HG03378 (cell line): Measurements from ENCODE around the gene MSI2.

Experiments used
- ATAC-seq: cut with Tn5 transposase; IDR thresholded peaks from one replicate; pipeline ENCODE4 v1.9.1; 2021; ENCODE audit warnings: mild to moderate bottlenecking, moderate library complexity; ENCODE audit not compliant: unreplicated experiment

MSI2 gene

DNA sequence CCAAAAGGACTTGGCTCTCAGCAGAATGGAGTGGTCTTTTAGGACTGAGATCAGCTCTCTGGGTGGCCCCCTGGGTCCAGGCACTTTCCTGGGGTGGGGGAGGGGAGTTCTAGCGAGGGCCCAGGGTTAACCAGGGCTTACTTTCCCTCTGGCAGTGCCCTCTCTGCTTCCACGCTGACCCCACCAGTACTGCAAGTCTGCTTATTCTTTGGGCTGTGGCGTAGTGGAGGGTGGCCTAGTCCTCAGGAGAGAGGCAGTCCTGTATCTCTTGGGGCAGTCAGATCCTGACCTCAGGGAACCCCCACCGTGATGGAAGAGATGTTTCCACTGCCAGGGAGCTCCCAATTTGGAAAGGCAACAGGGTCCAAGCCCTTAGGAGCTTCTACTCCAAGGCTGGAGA lies 409.4 kb downstream of the MSI2 start:
- no peak for ATAC-seq

DNA sequence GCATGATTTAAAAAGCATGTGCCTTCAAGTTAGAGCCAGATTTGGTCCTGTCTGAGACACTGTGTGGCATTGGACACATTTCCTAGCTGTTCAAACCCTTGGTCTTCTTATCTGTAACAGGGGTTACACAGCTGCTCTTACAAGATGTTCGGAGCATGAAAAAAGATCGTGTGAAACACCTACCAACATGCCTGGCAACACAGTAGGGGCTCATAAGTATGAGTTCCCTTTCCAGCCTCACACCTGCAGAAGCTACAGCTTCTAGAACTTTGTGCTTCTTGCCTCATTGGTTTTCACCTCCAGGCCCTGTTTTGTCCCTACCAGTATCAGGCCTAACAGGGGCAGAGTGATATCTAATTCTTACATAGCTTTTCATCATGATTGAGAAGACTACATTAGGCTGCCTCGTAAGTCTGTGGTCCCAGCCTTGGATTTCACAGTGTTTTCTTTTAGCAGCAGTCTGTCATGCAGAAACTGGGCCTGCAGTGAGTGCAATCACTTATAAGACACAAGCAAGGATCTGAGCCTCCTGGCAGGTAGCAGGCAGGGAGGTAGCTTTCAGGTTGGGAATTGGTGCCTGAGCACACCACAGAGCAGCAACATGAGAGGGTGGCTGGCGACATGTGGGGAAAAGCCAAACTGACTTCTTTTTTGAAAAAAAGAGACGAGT lies 410.0 kb downstream of the MSI2 start:
- no peak for ATAC-seq

DNA sequence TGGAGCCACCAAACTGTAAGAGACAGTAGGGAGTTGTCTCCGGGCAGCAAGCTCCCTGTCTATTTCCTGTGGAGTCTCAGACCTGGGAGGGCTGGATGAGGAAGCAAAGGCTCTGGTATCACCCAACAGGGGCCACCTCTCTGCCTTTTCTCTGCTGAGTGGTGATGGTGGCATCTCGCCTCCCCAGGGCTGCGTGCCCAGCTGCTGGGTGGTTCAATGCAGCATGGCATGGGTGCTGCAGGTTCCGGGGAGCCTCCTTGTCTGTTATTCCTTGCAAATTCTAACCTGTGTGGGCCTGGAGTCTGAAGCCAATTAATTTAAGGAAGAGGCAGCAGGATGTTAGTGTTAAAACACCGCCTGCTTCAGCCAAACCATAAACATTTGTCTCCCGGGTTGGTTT lies 410.6 kb downstream of the MSI2 start:
- ATAC-seq, result no peak

DNA sequence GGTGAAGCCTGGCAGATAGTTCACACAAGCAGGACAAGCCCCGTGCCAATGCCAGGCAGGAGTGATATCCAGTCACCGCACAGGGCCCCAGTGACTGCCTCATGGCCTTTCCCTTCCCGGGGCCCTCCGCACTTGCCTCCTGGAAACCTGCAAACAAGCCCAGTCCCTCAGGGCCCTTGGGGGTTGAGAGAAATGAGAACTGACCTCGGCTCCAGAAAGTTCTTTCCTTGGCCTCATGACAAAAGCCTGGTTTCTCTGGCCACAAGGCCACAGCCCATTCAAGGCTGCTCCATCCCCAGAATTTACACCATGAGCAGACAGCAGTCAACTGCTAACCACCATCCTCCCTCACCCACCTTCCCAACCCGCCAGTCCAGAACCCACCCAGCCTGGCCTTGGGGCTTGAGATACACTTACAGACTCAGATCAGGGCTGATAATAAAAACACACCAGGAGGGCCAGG lies 411.2 kb downstream of the MSI2 start:
- ATAC-seq, result no peak

DNA sequence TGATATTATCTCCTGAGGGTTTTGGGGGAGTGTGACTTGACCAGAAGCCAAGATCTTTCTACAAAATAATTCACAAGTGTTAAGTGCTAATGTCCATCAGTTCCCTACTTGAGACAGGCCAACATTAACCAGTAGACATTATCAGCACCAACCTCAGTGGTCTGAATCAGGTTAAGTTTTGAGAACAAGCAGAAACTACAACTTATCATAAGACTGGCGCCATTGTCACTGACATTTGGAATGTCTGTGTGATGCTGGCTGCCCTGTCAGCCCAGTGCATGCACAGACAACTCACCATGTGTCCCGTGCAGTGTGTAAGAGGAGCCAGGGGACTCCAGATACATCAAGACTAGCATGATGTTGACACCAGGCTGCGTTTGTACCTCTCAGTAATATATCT lies 412.0 kb downstream of the MSI2 start:
- no peak for ATAC-seq

DNA sequence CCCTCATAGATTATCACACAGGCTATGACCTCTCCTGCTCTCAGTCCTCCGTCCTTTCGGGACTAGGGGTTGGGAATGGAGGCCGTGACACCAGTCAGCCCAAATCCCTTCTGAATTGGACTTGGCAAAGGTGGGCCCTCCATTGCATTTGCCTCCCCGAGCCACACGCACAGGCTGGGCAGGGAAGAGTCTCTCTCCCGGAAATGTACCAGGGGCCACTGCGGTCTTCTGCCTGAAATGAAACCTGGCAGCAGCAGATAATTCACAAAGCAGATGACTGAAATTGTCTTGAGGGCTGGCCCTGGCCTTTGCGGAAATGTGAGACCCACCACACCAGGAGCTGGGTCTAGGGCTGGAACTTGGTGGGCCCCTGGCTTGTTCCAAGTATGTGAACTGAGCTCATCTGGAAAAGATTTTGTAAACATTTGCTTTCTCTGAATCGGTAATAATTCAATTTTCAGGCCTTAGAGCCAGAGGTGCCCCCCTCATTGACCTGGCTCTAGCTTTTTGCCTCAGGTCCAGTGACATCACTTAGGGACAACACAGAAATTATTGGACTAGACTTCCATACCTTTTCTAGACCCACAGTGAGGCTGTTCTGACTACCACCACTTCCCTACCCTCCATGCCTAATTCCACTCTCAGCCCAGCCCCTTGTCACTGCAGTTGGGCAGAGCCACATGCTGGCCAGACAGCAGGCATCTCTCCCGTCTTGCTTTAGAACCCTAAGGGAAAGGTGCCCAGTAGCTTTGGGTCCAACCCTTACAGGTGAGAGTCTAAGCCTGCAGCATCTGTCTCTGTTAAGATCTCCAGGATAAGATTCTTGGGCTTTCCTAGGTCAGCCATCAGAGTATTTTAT lies 413.6 kb downstream of the MSI2 start:
- no peak for ATAC-seq

DNA sequence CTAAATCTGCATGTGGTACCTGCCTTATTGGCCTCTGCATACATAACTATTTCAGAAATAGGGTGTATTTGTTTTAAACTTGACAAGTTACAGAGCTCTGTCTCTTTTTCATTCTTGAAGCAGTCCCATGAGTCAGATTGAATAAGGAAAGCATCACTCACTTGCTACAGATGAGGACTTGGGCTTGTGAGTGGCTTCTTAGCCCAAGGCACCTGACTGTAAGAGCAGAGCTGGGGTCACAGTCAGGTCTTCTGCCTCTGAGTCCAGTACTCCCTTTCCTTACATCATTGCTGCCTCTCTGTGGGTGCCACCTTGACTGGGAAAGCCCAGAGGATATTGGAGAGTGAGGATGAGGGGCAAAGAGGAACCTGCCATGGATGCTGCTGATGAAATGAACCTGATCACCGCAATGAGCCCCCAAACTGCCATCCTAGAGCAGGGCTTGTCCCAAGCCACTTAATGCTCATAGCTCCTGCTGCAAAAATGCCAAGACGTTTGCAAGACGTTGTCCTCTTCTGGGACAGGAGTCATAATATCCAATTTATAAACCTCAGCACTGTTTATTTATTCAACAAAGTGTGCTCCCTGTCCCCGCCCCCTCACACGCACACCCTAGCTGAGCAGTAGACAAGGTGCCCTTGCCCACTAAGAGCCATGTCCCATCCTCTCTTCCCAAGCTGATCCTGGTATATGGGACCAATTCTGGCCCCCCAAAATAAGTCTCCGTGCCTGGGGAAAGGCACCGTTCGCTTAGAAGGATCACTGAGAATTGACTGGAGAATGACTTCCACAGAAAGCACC lies 414.6 kb downstream of the MSI2 start:
- no peak for ATAC-seq

DNA sequence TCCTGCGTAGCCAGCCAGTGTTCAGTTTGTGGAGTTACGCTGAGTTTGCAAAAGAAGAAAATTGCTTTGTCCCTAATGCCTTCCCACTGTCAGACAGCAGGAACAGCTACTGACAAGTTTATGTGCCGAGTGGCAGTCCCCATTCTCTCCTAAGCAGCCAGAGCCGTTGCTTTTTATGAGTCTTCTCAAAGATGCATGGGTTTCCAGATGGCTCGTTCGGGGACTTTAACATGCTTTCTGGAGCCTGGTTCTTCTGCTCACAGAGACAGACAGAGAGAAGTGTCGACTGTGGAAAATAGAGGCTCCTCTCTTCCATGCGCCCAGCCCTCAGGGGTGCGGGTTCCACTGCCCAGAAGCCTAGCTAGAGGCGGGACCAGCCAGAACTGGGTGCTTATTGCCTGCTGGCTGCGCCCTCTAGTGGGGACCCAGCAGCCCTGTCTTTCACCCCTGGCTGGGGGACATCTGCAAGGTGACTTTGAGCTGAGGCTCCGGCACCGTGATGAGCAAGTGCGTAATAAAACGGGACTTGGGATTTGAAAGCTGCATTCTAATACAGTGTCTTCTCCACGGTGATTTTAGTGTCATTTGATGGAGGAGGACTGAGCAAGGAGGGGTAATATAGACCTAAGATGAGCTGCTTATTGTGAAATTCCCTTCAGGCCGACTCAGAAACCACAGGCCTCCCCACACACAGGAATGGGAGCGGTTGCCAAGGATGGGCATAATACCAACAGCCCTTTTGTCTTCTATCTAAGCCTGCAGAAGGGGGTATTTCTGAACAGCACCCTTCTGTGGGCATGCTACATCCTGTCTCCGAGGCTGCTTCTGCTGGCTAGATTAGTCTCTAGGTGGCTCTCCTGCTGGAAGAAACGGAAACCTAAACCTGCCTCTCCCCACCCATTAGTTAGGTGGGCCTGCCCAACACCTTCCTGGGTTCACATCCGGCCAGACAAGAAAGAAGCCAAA lies 415.6 kb downstream of the MSI2 start:
- ATAC-seq, result no peak

DNA sequence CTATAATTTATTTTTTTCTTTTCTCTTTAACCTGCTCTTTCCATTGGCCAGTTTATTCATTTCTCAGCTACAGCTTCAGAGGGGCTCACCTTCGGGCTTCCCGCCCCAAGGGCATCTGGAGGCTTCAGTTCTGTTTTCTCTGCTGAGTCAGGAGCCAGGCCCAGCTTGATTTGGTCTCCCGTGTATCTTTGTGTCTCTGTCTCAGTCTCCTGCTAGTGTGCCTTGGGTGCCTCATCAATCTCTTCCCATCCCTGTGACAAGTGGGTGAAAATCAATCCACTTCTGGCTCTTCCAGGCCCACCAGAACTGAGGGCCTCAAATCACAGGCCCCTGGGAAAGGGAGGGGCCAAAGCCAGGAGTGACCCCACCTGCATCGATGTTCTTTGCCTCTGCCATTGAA lies 416.6 kb downstream of the MSI2 start:
- no peak for ATAC-seq

DNA sequence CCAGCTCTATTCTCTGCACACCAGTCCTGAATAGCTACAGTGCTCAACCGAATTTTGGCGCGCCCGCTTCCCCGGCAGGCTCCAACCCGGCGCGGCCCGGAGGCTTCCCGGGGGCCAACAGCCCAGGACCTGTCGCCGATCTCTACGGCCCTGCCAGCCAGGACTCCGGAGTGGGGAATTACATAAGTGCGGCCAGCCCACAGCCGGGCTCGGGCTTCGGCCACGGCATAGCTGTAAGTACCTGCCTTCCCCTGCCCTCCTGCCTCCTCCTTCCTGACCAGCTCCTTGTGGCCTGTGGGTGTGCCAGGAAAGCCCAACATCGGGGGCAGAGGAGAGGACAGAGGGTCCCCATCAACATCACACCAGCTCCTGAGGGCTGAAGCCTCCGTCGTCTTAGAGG lies 418.6 kb downstream of the MSI2 start:
- no peak for ATAC-seq

DNA sequence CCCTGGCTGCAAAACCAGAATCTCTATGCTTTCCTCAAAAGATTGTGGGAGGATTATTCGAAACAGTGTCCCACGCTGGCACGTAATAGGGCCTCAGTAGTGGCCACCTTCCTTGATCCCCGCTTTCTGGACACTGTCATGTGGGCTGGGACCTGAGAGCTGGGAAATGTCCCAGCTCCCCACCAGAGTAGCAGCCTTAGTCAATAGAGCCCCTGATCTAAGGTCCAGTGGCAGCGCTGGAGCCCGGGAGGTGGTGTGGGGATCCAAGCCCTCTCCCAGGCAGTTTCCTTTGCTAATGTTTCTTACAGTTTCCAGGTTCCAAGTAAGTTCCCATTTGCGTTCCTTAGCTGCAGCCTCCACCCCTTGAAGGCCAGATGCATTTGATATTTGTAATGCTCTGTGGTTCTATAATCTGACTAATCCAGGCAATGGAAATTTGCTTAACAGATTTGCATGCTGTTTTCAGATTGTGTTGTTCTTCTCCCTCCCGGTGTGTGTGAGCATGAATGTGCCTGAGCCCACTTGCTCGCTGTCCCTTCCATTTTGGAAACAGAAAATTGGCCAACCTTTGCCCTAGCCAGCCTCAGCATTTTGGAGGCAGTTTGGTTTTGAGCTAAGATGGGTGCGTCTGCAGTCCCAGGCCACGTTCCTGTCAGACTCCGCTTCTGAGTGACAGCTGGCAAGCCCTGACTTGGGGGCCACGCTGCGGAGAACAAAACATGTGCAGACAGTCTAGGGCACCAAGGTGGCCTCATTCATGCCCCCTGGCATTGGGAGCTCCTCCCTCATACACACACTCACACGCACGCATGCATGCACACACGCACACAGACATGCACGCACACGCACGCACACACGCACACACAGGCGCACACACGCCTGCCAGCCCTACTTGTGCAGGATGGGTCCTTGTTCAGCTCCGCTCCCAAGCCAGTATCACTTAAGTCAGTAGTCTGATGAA lies 419.4 kb downstream of the MSI2 start:
- no peak for ATAC-seq

DNA sequence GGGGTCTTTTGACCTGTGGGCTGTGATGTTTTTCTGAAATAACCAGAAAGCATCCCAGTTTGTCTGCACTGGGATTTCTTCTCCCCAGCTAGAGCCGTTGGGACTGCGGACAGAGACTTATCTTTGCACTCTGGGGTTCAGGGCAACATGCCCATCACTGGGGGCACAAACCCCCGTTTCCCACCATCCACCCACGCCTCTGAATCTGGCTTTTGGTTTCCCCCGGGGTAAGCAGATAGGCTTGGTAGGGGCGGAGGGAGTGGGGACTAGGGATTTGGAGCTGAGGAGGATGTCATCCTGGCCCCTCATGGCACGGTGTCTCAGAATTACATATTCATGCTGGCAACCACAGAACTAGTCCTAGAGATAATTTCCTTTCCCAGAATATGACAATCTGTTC lies 420.2 kb downstream of the MSI2 start:
- ATAC-seq, result no peak

DNA sequence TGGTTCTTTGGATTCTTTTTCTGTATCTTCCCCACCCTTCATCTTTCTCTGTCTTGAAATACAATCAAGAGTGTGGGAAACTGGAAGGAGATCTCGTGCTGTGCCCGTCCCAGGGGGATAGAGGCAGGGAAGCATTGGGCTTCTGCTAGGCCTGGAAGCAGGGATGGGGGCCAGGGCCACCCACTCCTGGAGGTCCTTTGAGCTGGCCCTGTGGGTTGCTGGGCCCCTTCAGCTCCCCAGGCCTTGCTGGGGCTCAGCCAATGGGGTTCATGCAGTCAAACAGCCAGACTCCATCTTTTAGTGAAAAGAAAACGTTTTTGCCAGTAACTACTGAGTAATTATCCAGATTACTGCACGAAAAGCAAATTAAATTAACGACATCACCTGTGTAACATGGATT lies 421.0 kb downstream of the MSI2 start:
- no peak for ATAC-seq

DNA sequence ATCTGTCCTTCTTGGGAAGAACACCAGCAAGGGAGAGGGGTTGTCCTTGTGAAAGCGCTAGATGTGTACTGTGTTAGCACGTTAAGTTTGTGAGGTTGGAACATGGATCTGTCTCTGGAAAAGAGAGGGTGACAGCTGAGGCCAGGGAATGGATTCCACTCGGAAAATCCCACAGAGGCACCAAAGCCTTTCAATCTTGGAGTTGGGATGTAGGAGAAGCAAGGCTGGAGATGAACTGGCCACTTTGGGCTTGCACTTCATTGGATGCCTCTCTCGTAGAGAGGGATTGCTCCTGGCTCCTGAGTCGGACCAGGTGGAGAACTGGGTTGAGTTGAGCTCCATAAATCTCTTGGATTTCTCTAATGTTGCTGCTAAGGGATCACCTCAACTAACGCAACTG lies 421.5 kb downstream of the MSI2 start:
- no peak for ATAC-seq

DNA sequence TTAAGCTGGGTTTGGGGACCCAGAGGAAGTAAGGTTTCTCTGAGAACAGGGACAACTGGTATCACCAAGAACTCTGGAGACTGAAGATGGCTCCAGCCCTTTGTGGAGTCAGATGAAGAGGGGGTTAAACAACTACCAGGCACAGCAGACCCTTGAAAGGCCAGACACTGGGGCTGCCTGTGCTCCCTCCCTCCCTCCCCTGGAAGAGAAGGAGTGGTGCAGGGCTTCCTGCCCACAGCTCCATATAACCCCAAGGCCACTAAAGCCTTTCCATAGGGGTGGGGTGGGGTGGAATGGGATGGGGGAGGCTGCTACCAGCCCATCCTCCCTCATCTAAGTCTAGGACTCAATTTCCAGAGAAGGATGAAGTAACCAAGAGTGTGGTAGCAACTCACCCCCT lies 422.1 kb downstream of the MSI2 start:
- no peak for ATAC-seq

DNA sequence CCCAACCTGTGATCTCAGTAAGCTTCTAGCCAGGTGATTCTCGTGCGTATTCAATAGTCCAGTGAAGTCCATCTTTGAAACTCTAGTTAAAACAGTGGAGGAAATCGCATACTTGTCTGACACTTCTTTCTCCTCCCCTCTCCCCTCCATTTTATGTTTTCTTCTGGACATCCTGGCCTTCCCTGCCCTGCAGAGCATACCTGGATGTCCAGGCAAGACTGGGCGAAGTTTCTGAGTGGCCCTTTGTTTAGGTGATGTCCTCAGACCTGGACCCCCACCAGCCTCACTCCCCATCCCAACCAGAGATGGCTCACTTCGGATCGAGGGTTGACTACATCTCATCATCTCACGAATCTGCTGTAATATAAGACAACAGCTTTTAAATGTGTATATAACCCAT lies 423.0 kb downstream of the MSI2 start:
- no peak for ATAC-seq

DNA sequence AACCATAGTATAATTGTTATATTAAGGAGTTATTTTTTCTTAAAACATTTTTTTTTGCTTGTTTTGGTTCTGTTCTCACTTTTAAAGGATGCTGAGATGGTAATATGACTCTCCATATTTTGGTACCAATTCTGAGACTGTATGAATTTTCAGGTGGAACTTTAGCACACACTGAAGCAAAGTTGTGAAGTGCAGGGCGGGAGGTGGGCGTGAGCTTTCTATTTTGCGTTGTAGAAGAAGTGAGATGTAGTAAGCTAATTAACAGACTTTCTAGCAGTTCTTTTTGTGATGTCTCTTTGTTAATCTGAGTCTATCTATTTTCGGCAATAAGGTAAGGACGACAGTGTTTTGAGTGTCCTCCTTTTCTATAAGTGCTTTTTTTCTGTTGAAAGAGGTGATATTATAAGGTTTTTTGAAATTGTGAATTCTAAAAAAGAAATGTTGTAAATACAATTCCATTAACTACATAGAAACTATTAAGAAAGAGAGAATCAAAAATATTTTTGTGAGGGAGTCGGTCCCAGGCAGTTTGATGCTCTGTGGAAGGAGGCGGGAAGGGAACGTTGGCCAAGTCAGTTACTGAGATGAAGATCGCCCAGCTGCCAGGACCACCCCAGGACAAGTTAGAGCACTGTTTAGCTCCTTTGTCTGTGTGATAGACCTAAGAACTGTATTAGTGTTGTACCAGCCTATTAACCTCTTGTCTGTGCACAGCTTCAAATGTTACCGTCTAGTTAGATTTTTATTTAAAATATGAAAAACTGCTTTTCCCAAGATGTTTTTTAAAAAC lies 423.8 kb downstream of the MSI2 start:
- no peak for ATAC-seq

DNA sequence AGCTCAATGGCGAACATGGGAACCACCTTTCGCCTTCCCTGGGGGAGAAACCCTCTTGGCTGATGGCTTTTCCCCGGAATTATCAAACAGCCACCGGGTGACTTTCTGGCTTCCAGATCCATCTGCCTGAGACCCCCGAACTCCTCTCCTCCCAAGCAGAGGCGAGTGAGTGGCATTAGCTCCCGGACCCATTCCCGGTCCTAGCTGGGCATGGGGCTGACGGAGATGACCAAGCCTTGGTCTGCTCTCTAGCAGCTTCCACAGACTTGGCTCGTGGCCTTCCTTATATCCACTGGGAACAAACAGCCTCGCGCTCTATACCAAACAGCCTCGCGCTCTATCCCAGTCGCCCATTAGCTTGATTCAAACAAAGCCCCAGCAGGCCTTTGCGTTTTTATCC lies 426.4 kb downstream of the MSI2 start:
- no peak for ATAC-seq
